ENCODE results near the gene ACSM4. TPM values are rescaled to one million over a fixed set of nuclear protein-coding genes. Genes with fewer than 3 reads are reported as not detected.
A peak's percentile ranks its signal among the peaks of the same experiment; 100 is the strongest.

Gene ACSM4
- total RNA-seq, 1 experiment from 2014 or later: not detected

DNA sequence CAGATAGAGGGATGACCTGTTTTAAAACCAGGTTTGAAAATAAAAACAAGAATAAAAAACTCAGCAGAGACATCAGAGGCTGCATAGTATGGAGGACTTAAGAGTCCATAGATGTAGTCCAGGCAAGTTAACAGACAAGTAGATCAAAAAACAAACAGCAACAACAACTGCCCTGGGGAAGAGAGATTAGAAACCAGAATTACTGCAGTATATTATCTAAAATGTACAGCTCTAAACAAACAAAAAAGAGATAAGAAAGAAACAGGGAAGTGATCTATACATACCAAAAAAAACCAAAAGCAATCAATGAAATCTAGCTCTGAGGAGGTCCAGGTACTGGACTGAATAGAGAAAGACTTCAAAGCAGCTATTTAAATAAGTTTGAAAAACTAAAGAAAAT lies 48.8 kb downstream of the ACSM4 start:
- TF ChIP-seq, protein P1, sequence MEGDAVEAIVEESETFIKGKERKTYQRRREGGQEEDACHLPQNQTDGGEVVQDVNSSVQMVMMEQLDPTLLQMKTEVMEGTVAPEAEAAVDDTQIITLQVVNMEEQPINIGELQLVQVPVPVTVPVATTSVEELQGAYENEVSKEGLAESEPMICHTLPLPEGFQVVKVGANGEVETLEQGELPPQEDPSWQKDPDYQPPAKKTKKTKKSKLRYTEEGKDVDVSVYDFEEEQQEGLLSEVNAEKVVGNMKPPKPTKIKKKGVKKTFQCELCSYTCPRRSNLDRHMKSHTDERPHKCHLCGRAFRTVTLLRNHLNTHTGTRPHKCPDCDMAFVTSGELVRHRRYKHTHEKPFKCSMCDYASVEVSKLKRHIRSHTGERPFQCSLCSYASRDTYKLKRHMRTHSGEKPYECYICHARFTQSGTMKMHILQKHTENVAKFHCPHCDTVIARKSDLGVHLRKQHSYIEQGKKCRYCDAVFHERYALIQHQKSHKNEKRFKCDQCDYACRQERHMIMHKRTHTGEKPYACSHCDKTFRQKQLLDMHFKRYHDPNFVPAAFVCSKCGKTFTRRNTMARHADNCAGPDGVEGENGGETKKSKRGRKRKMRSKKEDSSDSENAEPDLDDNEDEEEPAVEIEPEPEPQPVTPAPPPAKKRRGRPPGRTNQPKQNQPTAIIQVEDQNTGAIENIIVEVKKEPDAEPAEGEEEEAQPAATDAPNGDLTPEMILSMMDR (IDR thresholded peaks at IDR 0.05; ENCODE audit: unreplicated experiment): no peak
- ChIA-PET POLR2A (interaction anchor here (0.5 to 0.6 kb wide), 2 partner anchors 54 to 134 kb away, joined by 3 read pairs; no protein-coding TSS in a partner anchor), CTCF (interaction anchor here (0.7 kb wide), 1 partner anchor 206 kb away, joined by 4 read pairs; no protein-coding TSS in a partner anchor)
- Mint-ChIP-seq H3K9me3 (ENCODE audit: unreplicated experiment) (no peaks in the 10 kb centered on the region), H3K4me1 (ENCODE audit: insufficient read depth, unreplicated experiment) (peaks cover 12% of the 10 kb centered on the region), H3K27ac (ENCODE audit: low read depth, unreplicated experiment) (no peak overlapping the region), H3K36me3 (ENCODE audit: insufficient read depth, unreplicated experiment) (no peaks in the 10 kb centered on the region), H3K27me3 (ENCODE audit: insufficient read depth, unreplicated experiment) (no peaks in the 10 kb centered on the region), H3K4me3 (ENCODE audit: unreplicated experiment) (no peak overlapping the region)
- intact Hi-C loops (cut with micrococcal nuclease): no loop called here
- no peak for DNase-seq (ENCODE audit: unreplicated experiment)
- no TSS peak for BruUV-seq (replicated peaks)

DNA sequence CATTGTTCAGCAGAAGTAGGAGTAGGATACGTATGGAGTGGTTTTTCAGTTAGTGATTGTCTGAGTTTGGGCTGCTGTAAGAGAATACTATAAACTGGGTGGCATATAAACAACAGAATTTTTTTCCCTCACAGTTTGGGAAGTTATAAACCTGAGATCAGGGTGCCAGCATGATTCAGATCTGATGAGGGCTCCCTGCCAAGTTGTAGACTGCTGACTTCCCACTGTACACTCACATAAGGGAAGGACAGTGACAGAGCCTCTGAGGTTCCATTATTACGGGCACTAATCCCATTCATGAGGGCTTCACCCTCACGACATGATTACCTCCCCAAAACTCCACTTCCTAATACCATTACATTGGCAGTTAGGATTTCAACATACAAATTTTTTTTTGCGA lies 50.7 kb downstream of the ACSM4 start:
- DNase-seq (ENCODE audit: unreplicated experiment): peak; percentile 67
- no peak overlapping the region for H3K4me3 Mint-ChIP-seq (ENCODE audit: unreplicated experiment)
- H3K4me1 Mint-ChIP-seq (ENCODE audit: insufficient read depth, unreplicated experiment): peaks cover 12% of the 10 kb centered on the region
- no peaks in the 10 kb centered on the region for H3K27me3 Mint-ChIP-seq (ENCODE audit: insufficient read depth, unreplicated experiment)
- TF ChIP-seq, protein P1 (IDR thresholded peaks at IDR 0.05; ENCODE audit: unreplicated experiment): no peak
- ChIA-PET POLR2A (no interaction called here), CTCF (interaction anchor here (0.6 kb wide), 1 partner anchor 250 kb away, joined by 3 read pairs; no protein-coding TSS in a partner anchor)
- no peak overlapping the region for H3K27ac Mint-ChIP-seq (ENCODE audit: low read depth, unreplicated experiment)
- no peaks in the 10 kb centered on the region for H3K9me3 Mint-ChIP-seq (ENCODE audit: unreplicated experiment)
- intact Hi-C loops (cut with micrococcal nuclease): no loop called here
- BruUV-seq (replicated peaks): no TSS peak
- H3K36me3 Mint-ChIP-seq (ENCODE audit: insufficient read depth, unreplicated experiment): no peaks in the 10 kb centered on the region

DNA sequence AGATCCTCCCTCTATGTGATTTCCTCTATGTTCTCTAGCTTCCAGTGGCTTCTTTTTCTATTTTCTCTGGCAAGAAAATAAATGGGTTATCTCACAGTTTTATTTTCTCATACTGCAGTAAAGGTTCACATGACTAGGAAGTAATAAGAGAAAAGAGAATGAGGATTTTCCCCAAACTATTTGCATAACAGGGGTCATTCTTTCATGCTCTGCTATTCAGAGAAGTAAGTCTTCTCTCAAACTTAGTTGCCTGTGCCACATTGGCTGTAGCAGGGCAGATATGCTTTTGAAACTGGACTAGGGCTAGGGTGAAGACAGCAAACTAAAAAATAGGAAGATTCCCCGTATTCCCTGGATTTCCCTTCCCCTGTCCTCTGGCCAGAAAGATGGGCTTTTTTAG lies 57.4 kb downstream of the ACSM4 start:
- DNase-seq (ENCODE audit: unreplicated experiment): no peak
- POLR2A ChIA-PET: no interaction called here
- Mint-ChIP-seq H3K36me3 (ENCODE audit: insufficient read depth, unreplicated experiment) (no peaks in the 10 kb centered on the region), H3K27ac (ENCODE audit: low read depth, unreplicated experiment) (no peak overlapping the region), H3K4me3 (ENCODE audit: unreplicated experiment) (no peak overlapping the region), H3K4me1 (ENCODE audit: insufficient read depth, unreplicated experiment) (no peaks in the 10 kb centered on the region), H3K9me3 (ENCODE audit: unreplicated experiment) (no peaks in the 10 kb centered on the region), H3K27me3 (ENCODE audit: insufficient read depth, unreplicated experiment) (no peaks in the 10 kb centered on the region)
- TF ChIP-seq, protein P1 (IDR thresholded peaks at IDR 0.05; ENCODE audit: unreplicated experiment): no peak
- CTCF ChIA-PET: no interaction called here
- BruUV-seq (replicated peaks): no TSS peak
- intact Hi-C loops (cut with micrococcal nuclease): no loop called here

DNA sequence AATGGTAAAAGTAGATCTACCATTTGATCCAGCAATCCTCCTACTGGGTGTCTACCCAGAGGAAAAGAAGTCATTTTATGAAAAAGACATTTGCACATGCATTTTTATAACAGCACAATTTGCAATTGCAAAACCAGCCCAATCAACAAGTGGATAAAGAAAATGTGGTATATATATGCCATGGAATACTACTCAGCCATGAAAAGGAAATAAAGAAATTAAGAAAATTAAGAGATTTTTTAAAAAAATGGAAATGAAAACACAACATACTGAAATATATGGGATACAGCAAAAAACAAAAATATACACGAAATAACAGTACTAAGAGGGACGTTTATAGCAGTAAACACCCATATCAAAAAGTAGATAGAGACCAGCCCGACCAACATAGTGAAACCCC lies 58.9 kb downstream of the ACSM4 start:
- no TSS peak for BruUV-seq (replicated peaks)
- Mint-ChIP-seq H3K27me3 (ENCODE audit: insufficient read depth, unreplicated experiment) (no peaks in the 10 kb centered on the region), H3K4me3 (ENCODE audit: unreplicated experiment) (no peak overlapping the region), H3K27ac (ENCODE audit: low read depth, unreplicated experiment) (no peak overlapping the region), H3K4me1 (ENCODE audit: insufficient read depth, unreplicated experiment) (no peaks in the 10 kb centered on the region), H3K36me3 (ENCODE audit: insufficient read depth, unreplicated experiment) (no peaks in the 10 kb centered on the region), H3K9me3 (ENCODE audit: unreplicated experiment) (no peaks in the 10 kb centered on the region)
- no peak for DNase-seq (ENCODE audit: unreplicated experiment)
- intact Hi-C loops (cut with micrococcal nuclease): no loop called here
- TF ChIP-seq, protein P1 (IDR thresholded peaks at IDR 0.05; ENCODE audit: unreplicated experiment): no peak
- ChIA-PET CTCF (no interaction called here), POLR2A (no interaction called here)

All from MCF 10A (cell line).